Upper lobe of left lung (tissue), 6 donors: Measurements from ENCODE around the gene SLC44A2. TPM values are rescaled to one million over a fixed set of nuclear protein-coding genes. Genes with fewer than 3 reads are reported as not detected.

ENCODE experiments used
- ATAC-seq, 2 donors: fragments of 200-7000 bp; cut with Tn5 transposase; one replicate each; pipeline ENCODE4 v1.9.1; 2022; ENCODE audit warnings: mild to moderate bottlenecking in 2 of 2, moderate library complexity in 2 of 2; ENCODE audit not compliant: low FRiP score in 2 of 2
- DNase-seq, 2 donors: peaks; one replicate each; pipeline ENCODE4 v3.0.0-alpha.2; 2019 to 2020
- H3K27ac ChIP-seq, 4 donors: fragments of 200-600 bp; sonication (generic); one replicate each; pipeline ENCODE4 v1.5.1; 2016 to 2019
- H3K27me3 ChIP-seq, 4 donors: fragments of 200-600 bp; sonication (generic); one replicate each; pipeline ENCODE4 v1.5.1; 2017 to 2019
- H3K36me3 ChIP-seq, 4 donors: fragments of 200-600 bp; sonication (generic); one replicate each; pipeline ENCODE4 v1.5.1; 2016 to 2019
- H3K4me1 ChIP-seq, 4 donors: fragments of 200-600 bp; sonication (generic); one replicate each; pipeline ENCODE4 v1.5.1; 2018 to 2019
- H3K4me3 ChIP-seq, 4 donors: fragments of 200-600 bp; sonication (generic); one replicate each; pipeline ENCODE4 v1.5.1; 2017 to 2019; ENCODE audit warnings: mild to moderate bottlenecking in 2 of 4, moderate library complexity in 1 of 4
- H3K9me3 ChIP-seq, 4 donors: fragments of 200-600 bp; sonication (generic); one replicate each; pipeline ENCODE4 v1.5.1; 2018 to 2019
- EP300 ChIP-seq, 4 donors: sonication (generic); formaldehyde crosslinking; IDR thresholded peaks; one replicate each; pipeline ENCODE4 v1.5.1; 2017; ENCODE audit warnings: antibody characterized with exemption in 4 of 4, control low read depth in 2 of 4
- POLR2A ChIP-seq, 4 donors: fragments of 450-650 bp; IDR thresholded peaks; one replicate each; pipeline ENCODE4 v1.5.1; 2016 to 2017; ENCODE audit warnings: antibody characterized with exemption in 4 of 4, mild to moderate bottlenecking in 2 of 4
- POLR2AphosphoS5 ChIP-seq, 2 donors: sonication (generic); formaldehyde crosslinking; IDR thresholded peaks; one replicate each; pipeline ENCODE4 v1.5.1; 2017; ENCODE audit warnings: antibody characterized with exemption in 2 of 2
- WGBS, 2 donors: methylation state at CpG; one replicate each; pipeline ENCODE4 v1.1.5; 2017 to 2018; 5-methylcytosine and 5-hydroxymethylcytosine counted together
- total RNA-seq, 6 donors: library from RNA; depleted of rRNA in 4 of 6; stranded (reverse); fragments of >200 nt in 4 of 6; gene quantifications; one replicate each; pipeline versions ENCODE4 v1.1.0 to v1.2.1, GENCODE V29; 2016 to 2021
- TF ChIP-seq, protein P1 (sequence below), 6 experiments: fragments of 450-650 bp in 4 of 6; fragments of 200-600 bp in 2 of 6; sonication (generic) in 2 of 6; IDR thresholded peaks; one replicate each; pipeline ENCODE4 v1.5.1; 2016 to 2019; ENCODE audit warnings: antibody characterized with exemption in 6 of 6
- donor health status: DM: no; HTN: no; CAD: no; lungs with moderate emphysema.
- donor health status: DM: no; HTN: yes; CAD: no; lungs with severe emphysema.

SLC44A2 gene
- total RNA-seq, 6 donors from 2014 or later, result 117 to 333 (median 197) TPM

DNA sequence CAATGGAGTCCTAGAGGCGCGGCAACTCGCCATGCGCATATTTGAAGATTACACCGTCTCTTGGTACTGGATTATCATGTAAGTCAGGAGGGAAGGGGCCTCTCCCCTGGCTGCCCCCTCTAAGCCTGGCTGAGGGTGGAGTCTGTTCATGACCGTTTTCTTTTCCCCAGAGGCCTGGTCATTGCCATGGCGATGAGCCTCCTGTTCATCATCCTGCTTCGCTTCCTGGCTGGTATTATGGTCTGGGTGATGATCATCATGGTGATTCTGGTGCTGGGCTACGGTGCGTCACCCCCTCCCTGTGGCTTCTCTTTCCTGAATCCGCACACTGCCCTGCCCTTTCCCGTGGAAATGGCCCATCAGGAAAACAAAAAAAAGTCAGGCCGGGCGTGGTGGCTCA is 6.5 kb downstream of the SLC44A2 start:
- ATAC-seq (no peak), DNase-seq (no peak)
- 78% methylated on average over 13 to 14 of the region's 14 CpGs for WGBS, 2 donors
- Histone ChIP-seq H3K4me1 (peaks cover 8 to 22% (median 17%) of the 10 kb centered on the region in 4 donors), H3K27me3 (no peaks in the 10 kb centered on the region), H3K27ac (peak overlapping the region in 2 of 4 donors; percentile 35 to 36), H3K9me3 (no peaks in the 10 kb centered on the region), H3K4me3 (no peak overlapping the region), H3K36me3 (peaks cover 36 to 95% (median 86%) of the 10 kb centered on the region in 4 donors)
- TF ChIP-seq, protein P1, sequence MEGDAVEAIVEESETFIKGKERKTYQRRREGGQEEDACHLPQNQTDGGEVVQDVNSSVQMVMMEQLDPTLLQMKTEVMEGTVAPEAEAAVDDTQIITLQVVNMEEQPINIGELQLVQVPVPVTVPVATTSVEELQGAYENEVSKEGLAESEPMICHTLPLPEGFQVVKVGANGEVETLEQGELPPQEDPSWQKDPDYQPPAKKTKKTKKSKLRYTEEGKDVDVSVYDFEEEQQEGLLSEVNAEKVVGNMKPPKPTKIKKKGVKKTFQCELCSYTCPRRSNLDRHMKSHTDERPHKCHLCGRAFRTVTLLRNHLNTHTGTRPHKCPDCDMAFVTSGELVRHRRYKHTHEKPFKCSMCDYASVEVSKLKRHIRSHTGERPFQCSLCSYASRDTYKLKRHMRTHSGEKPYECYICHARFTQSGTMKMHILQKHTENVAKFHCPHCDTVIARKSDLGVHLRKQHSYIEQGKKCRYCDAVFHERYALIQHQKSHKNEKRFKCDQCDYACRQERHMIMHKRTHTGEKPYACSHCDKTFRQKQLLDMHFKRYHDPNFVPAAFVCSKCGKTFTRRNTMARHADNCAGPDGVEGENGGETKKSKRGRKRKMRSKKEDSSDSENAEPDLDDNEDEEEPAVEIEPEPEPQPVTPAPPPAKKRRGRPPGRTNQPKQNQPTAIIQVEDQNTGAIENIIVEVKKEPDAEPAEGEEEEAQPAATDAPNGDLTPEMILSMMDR (IDR thresholded peaks at IDR 0.05), result no peak
- peak in 1 of 2 donors; percentile 19 for TF ChIP-seq POLR2AphosphoS5 (IDR thresholded peaks at IDR 0.05)
- no peak for TF ChIP-seq EP300 (IDR thresholded peaks at IDR 0.05)

DNA sequence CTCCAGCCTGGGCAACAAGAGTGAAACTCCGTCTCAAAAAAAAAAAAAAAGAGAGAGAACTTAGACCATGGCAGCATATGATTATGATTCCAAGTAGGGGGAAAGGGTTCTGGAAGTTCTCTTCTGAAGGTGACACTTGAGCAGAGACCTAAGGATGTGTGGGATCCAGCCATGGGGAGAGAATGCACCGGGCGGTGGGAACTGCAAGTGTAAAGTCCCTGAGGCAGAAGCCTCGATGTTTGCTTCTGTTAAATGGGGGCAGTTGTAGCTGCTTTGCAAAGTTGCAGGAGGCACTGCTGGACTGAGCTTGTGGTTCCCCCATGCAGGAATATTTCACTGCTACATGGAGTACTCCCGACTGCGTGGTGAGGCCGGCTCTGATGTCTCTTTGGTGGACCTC is 9.1 kb downstream of the SLC44A2 start:
- no peak for TF ChIP-seq POLR2A (IDR thresholded peaks at IDR 0.05)
- no peak for TF ChIP-seq EP300 (IDR thresholded peaks at IDR 0.05)
- no peak for TF ChIP-seq POLR2AphosphoS5 (IDR thresholded peaks at IDR 0.05)
- TF ChIP-seq, protein P1 (IDR thresholded peaks at IDR 0.05), result no peak
- peaks cover 43 to 97% (median 93%) of the 10 kb centered on the region in 4 donors for H3K36me3 ChIP-seq
- 89 to 94% methylated on average over 4 to 7 of the region's 7 CpGs for WGBS, 2 donors

DNA sequence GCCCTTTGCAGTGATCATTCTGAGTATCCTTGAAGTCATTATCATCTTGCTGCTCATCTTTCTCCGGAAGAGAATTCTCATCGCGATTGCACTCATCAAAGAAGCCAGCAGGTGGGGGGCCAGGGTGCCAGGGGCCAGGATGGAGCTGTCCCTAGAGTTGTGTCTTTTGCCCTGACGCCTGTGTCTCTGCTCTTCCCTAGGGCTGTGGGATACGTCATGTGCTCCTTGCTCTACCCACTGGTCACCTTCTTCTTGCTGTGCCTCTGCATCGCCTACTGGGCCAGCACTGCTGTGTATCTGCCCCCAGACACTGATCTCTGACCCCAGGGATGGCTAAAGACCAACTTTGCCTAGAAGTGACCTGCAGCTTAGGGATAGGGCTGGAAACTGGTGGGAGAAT is 9.6 kb downstream of the SLC44A2 start:
- WGBS, 2 donors, result 87 to 88% methylated on average over 6 of the region's 6 CpGs
- H3K36me3 ChIP-seq, result peaks cover 44 to 97% (median 92%) of the 10 kb centered on the region in 4 donors
- no peaks in the 10 kb centered on the region for H3K27me3 ChIP-seq
- ATAC-seq, result no peak
- no peak for DNase-seq
- no peak for TF ChIP-seq POLR2A (IDR thresholded peaks at IDR 0.05)
- TF ChIP-seq, protein P1 (IDR thresholded peaks at IDR 0.05), result no peak
- TF ChIP-seq POLR2AphosphoS5 (IDR thresholded peaks at IDR 0.05), result no peak
- TF ChIP-seq EP300 (IDR thresholded peaks at IDR 0.05), result no peak
- H3K4me3 ChIP-seq, result no peak overlapping the region
- no peak overlapping the region for H3K27ac ChIP-seq
- H3K9me3 ChIP-seq, result no peaks in the 10 kb centered on the region
- peaks cover 0 to 28% (median 14%) of the 10 kb centered on the region in 4 donors for H3K4me1 ChIP-seq

More for the DNA sequence above, 9.1 kb downstream of the SLC44A2 start:
- H3K4me3 ChIP-seq, result no peak overlapping the region
- H3K27me3 ChIP-seq, result no peaks in the 10 kb centered on the region
- H3K27ac ChIP-seq, result no peak overlapping the region
- DNase-seq, result no peak
- no peak for ATAC-seq
- no peaks in the 10 kb centered on the region for H3K9me3 ChIP-seq
- H3K4me1 ChIP-seq, result peaks cover 0 to 25% (median 12%) of the 10 kb centered on the region in 4 donors

DNA sequence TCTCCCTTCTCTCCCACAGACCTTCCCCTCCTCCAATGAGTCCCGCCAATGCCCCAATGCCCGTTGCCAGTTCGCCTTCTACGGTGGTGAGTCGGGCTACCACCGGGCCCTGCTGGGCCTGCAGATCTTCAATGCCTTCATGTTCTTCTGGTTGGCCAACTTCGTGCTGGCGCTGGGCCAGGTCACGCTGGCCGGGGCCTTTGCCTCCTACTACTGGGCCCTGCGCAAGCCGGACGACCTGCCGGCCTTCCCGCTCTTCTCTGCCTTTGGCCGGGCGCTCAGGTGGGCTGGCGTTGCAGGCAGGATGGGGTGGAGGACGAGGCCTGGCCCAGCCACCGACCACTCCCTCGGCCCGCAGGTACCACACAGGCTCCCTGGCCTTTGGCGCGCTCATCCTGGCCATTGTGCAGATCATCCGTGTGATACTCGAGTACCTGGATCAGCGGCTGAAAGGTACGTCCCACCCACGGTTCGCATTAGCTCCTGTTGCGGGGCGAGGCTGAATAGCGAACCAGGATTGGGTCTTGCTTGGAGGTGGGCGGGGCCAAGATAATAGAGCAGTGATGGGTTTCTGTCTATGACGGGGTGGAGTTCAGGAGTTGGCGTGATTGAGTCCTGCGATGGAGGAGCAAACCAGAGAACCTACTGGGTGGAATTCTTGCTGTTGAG is 11.1 kb downstream of the SLC44A2 start:
- ATAC-seq, result no peak
- Histone ChIP-seq H3K4me3 (no peak overlapping the region), H3K4me1 (peaks cover 0 to 28% (median 14%) of the 10 kb centered on the region in 4 donors), H3K36me3 (peaks cover 57 to 97% (median 92%) of the 10 kb centered on the region in 4 donors), H3K9me3 (no peaks in the 10 kb centered on the region), H3K27me3 (no peaks in the 10 kb centered on the region), H3K27ac (peak overlapping the region in 2 of 4 donors; percentile 26 to 30)
- DNase-seq, result peak in 1 of 2 donors; percentile 85
- TF ChIP-seq EP300 (IDR thresholded peaks at IDR 0.05), result no peak
- no peak for TF ChIP-seq POLR2A (IDR thresholded peaks at IDR 0.05)
- no peak for TF ChIP-seq POLR2AphosphoS5 (IDR thresholded peaks at IDR 0.05)
- TF ChIP-seq, protein P1 (IDR thresholded peaks at IDR 0.05), result no peak
- 90 to 91% methylated on average over 36 to 37 of the region's 37 CpGs for WGBS, 2 donors
